ENCODE measurements around the gene B3GALT4.

B3GALT4 gene, protein sequence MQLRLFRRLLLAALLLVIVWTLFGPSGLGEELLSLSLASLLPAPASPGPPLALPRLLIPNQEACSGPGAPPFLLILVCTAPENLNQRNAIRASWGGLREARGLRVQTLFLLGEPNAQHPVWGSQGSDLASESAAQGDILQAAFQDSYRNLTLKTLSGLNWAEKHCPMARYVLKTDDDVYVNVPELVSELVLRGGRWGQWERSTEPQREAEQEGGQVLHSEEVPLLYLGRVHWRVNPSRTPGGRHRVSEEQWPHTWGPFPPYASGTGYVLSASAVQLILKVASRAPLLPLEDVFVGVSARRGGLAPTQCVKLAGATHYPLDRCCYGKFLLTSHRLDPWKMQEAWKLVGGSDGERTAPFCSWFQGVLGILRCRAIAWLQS
- total RNA-seq = 2.7 to 32.4 (median 10.1) reads per million in 9 experiments

GRCh38 chr6:33276864-33277662 lies at the start of gene B3GALT4:
TSS of gene B3GALT4 (plus strand) at chr6:33277123. CDS start at chr6:33277420, 297 bp downstream.
- peaks cover 54 to 58% of the 10 kb centered on the region in 2 donors for H3K4me1 Mint-ChIP-seq (ENCODE audit: low read depth in 2 of 2)
- peak within 1 kb of the TSS; percentile 92 to 94 for H3K27ac Mint-ChIP-seq
- peak within 1 kb of the TSS; percentile 89 to 93 for H3K4me3 Mint-ChIP-seq
- peak; percentile 58 to 64 (median 60) for DNase-seq
- ATAC-seq (replicated peaks) = peak; percentile 75
- H3K36me3 Mint-ChIP-seq (ENCODE audit: insufficient read depth) = peaks cover 67% of the 10 kb centered on the region
- no peaks in the 10 kb centered on the region for H3K27me3 Mint-ChIP-seq
- H3K9me3 Mint-ChIP-seq = no peaks in the 10 kb centered on the region

DNA sequence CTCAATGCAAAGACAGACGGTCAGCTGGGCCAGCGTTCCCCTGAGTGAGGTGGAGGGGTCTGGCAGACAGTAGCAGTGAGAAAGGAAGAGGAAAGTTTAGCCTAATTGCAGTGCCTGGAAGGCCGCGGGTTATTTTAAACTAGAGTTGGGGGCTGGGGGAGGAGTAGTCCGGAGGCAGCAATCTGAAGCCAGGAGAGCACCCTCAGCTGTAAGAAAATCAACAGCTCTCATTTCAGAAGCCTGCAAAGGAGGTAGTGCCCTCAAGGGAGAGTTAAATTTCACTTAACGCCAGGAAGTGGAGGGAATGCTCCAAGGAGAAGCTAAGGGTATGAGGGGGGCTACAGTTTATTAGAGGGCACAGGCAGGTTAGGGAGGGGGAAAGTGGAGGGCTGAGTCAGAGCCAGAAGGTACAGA lies 41.7 kb upstream of the B3GALT4 start:
- Mint-ChIP-seq H3K27me3 (peaks cover 43 to 73% of the 10 kb centered on the region in 2 donors), H3K9me3 (no peaks in the 10 kb centered on the region), H3K27ac (no peak overlapping the region)

GRCh38 chr6:33236328-33236727 lies 40.6 kb upstream of the B3GALT4 start:
- ATAC-seq (replicated peaks) (no peak), DNase-seq (no peak)
- H3K27me3 Mint-ChIP-seq = peaks cover 43 to 69% of the 10 kb centered on the region in 2 donors
- H3K4me1 Mint-ChIP-seq (ENCODE audit: low read depth in 2 of 2) = no peaks in the 10 kb centered on the region
- peaks cover 3% of the 10 kb centered on the region for H3K36me3 Mint-ChIP-seq (ENCODE audit: insufficient read depth)
- no peak overlapping the region for H3K4me3 Mint-ChIP-seq
- H3K27ac Mint-ChIP-seq = no peak overlapping the region
- no peaks in the 10 kb centered on the region for H3K9me3 Mint-ChIP-seq

More for the DNA sequence above, 41.7 kb upstream of the B3GALT4 start:
- no peak overlapping the region for H3K4me3 Mint-ChIP-seq
- DNase-seq (no peak), ATAC-seq (replicated peaks) (no peak)
- H3K4me1 Mint-ChIP-seq (ENCODE audit: low read depth in 2 of 2) = no peaks in the 10 kb centered on the region
- peaks cover 3% of the 10 kb centered on the region for H3K36me3 Mint-ChIP-seq (ENCODE audit: insufficient read depth)

DNA sequence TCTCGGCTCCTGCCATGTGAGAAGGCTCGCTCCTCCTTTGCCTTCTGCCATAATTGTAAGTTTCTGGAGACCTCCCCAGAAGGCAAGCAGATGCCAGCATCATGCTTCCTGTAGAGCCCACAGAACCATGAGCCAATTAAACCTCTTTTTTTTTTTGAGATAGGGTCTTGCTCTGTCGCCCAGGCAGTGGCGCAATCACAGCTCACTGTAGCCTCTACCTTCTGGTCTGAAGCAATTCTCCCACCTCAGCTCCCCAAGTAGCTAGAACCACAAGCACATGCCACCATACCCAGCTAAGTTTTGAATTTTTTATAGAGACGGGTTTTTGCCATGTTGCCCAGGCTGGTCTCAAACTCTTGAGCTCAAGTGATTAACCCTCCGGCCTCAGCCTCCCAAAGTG lies 40.1 kb upstream of the B3GALT4 start:
- ATAC-seq (replicated peaks) = no peak
- H3K4me3 Mint-ChIP-seq = no peak overlapping the region
- H3K4me1 Mint-ChIP-seq (ENCODE audit: low read depth in 2 of 2) = no peaks in the 10 kb centered on the region
- peaks cover 39 to 64% of the 10 kb centered on the region in 2 donors for H3K27me3 Mint-ChIP-seq
- H3K27ac Mint-ChIP-seq = no peak overlapping the region
- no peak for DNase-seq
- peaks cover 3% of the 10 kb centered on the region for H3K36me3 Mint-ChIP-seq (ENCODE audit: insufficient read depth)
- H3K9me3 Mint-ChIP-seq = no peaks in the 10 kb centered on the region

DNA sequence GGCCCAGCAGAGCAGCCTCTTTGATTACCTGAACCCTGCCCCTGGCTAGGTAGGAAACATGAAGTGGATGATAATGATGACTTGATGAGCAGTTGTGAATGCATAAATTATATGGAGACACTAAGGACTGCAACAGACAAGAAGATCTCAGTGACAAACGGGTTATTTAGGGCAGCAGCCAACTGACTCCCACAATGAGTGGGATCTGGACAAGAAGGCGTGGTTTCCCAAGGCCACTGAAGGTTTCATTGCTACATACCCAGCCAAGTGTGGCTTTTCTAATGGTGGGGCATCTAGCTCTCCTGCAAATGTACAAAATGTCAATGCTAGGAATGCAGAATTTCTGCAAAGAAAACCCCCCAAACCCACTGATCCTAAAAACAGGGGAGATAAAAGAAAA lies 39.2 kb upstream of the B3GALT4 start:
- Mint-ChIP-seq H3K27ac (no peak overlapping the region), H3K4me3 (no peak overlapping the region), H3K36me3 (ENCODE audit: insufficient read depth) (peaks cover 3% of the 10 kb centered on the region), H3K9me3 (no peaks in the 10 kb centered on the region), H3K4me1 (ENCODE audit: low read depth in 2 of 2) (no peaks in the 10 kb centered on the region), H3K27me3 (peaks cover 39 to 55% of the 10 kb centered on the region in 2 donors)
- ATAC-seq (replicated peaks) (no peak), DNase-seq (no peak)

- ATAC-seq (replicated peaks) (peak; percentile 26), DNase-seq (no peak)
- Mint-ChIP-seq H3K4me3 (no peak overlapping the region), H3K36me3 (ENCODE audit: insufficient read depth) (peaks cover 7% of the 10 kb centered on the region), H3K27ac (no peak overlapping the region), H3K9me3 (no peaks in the 10 kb centered on the region), H3K27me3 (peaks cover 20 to 28% of the 10 kb centered on the region in 2 donors), H3K4me1 (ENCODE audit: low read depth in 2 of 2) (no peaks in the 10 kb centered on the region)
These were observed 35.0 kb upstream of the B3GALT4 start for GRCh38 chr6:33241968-33242367.

DNA sequence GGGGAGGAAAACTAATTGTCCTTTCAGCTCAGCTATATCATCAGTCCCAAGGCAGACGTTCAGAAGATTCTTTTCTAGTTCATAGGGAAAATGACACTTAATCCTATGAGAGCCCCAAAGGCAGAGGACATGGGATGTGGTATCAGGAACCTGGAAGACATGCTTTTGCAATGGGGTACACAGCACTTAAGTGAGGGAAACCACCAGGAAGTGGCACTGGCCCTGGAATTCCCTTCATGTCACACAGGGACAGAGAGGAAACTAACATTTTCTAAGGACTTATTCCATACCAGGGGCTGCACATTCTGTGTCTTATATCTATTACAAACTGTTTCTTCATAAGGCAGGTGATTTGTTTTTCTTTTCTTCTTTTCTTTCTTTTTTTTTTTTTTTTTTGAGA lies 33.4 kb upstream of the B3GALT4 start:
- no peak for DNase-seq
- Mint-ChIP-seq H3K9me3 (no peaks in the 10 kb centered on the region), H3K27me3 (peaks cover 20 to 25% of the 10 kb centered on the region in 2 donors), H3K4me3 (no peak overlapping the region), H3K4me1 (ENCODE audit: low read depth in 2 of 2) (peaks cover 2 to 5% of the 10 kb centered on the region in 2 donors), H3K36me3 (ENCODE audit: insufficient read depth) (peaks cover 7% of the 10 kb centered on the region), H3K27ac (no peak overlapping the region)
- ATAC-seq (replicated peaks) = no peak

- peak overlapping the region; percentile 90 to 92 for H3K4me3 Mint-ChIP-seq
- DNase-seq = peak; percentile 89 to 95 (median 92)
- peaks cover 26% of the 10 kb centered on the region in 2 donors for H3K4me1 Mint-ChIP-seq (ENCODE audit: low read depth in 2 of 2)
- peak overlapping the region; percentile 96 to 97 for H3K27ac Mint-ChIP-seq
- H3K27me3 Mint-ChIP-seq = peaks cover 0 to 6% of the 10 kb centered on the region in 2 donors
- peak; percentile 40 for ATAC-seq (replicated peaks)
- H3K9me3 Mint-ChIP-seq = no peaks in the 10 kb centered on the region
- H3K36me3 Mint-ChIP-seq (ENCODE audit: insufficient read depth) = peaks cover 19% of the 10 kb centered on the region
These were observed 28.8 kb upstream of the B3GALT4 start for GRCh38 chr6:33247977-33248642.

- Mint-ChIP-seq H3K4me3 (peak overlapping the region; percentile 90 to 92), H3K27ac (peak overlapping the region; percentile 96 to 97), H3K27me3 (peaks cover 0 to 2% of the 10 kb centered on the region in 2 donors), H3K36me3 (ENCODE audit: insufficient read depth) (peaks cover 21% of the 10 kb centered on the region), H3K4me1 (ENCODE audit: low read depth in 2 of 2) (peaks cover 26% of the 10 kb centered on the region in 2 donors), H3K9me3 (no peaks in the 10 kb centered on the region)
- no peak for DNase-seq
- peak; percentile 20 for ATAC-seq (replicated peaks)
These were observed 28.3 kb upstream of the B3GALT4 start for GRCh38 chr6:33248643-33248931.

GRCh38 chr6:33248932-33249731 lies 27.8 kb upstream of the B3GALT4 start:
- Mint-ChIP-seq H3K4me1 (ENCODE audit: low read depth in 2 of 2) (peaks cover 26% of the 10 kb centered on the region in 2 donors), H3K36me3 (ENCODE audit: insufficient read depth) (peaks cover 17% of the 10 kb centered on the region), H3K27me3 (no peaks in the 10 kb centered on the region), H3K4me3 (peak overlapping the region; percentile 90 to 92), H3K27ac (peak overlapping the region; percentile 96 to 97), H3K9me3 (no peaks in the 10 kb centered on the region)
- peak; percentile 93 to 96 (median 95) for DNase-seq
- ATAC-seq (replicated peaks) = peak; percentile 84

- ATAC-seq (replicated peaks) (no peak), DNase-seq (no peak)
- H3K36me3 Mint-ChIP-seq (ENCODE audit: insufficient read depth) = peaks cover 17% of the 10 kb centered on the region
- no peaks in the 10 kb centered on the region for H3K9me3 Mint-ChIP-seq
- peak overlapping the region; percentile 90 to 92 for H3K4me3 Mint-ChIP-seq
- peak overlapping the region; percentile 96 to 97 for H3K27ac Mint-ChIP-seq
- H3K4me1 Mint-ChIP-seq (ENCODE audit: low read depth in 2 of 2) = peaks cover 26% of the 10 kb centered on the region in 2 donors
- no peaks in the 10 kb centered on the region for H3K27me3 Mint-ChIP-seq
These were observed 26.9 kb upstream of the B3GALT4 start for GRCh38 chr6:33249732-33250630.

GRCh38 chr6:33250731-33251130 lies 26.2 kb upstream of the B3GALT4 start:
- Mint-ChIP-seq H3K4me1 (ENCODE audit: low read depth in 2 of 2) (peaks cover 26% of the 10 kb centered on the region in 2 donors), H3K4me3 (peak overlapping the region in 1 of 2 donors; percentile 90), H3K36me3 (ENCODE audit: insufficient read depth) (peaks cover 21% of the 10 kb centered on the region), H3K27ac (peak overlapping the region in 1 of 2 donors; percentile 97), H3K9me3 (no peaks in the 10 kb centered on the region), H3K27me3 (no peaks in the 10 kb centered on the region)
- ATAC-seq (replicated peaks) (no peak), DNase-seq (no peak)
